CD4-positive, alpha-beta T cell (primary cell): Measurements from ENCODE around the gene ASB10. TPM values are rescaled to one million over a fixed set of nuclear protein-coding genes. Genes with fewer than 3 reads are reported as not detected.

Experiments
- ATAC-seq: fragments of 200-7000 bp; cut with Tn5 transposase; one replicate; pipeline ENCODE4 v1.10.0; 2022; ENCODE audit warnings: mild to moderate bottlenecking; ENCODE audit not compliant: poor library complexity
- CTCF ChIA-PET: fragments of 350-600 bp; sonication (Branson Sonifier 250); formaldehyde crosslinking; loops from one replicate; lab custom pipeline; 2021; ENCODE audit warnings: antibody characterized with exemption, inconsistent platforms; lab: Charles Lee
- POLR2A ChIA-PET: fragments of 350-600 bp; sonication (Branson Sonifier 250); formaldehyde crosslinking; loops from one replicate; lab custom pipeline; 2021; ENCODE audit warnings: antibody characterized with exemption, inconsistent platforms; lab: Charles Lee
- DNase-seq, 14 experiments: peaks; one replicate each; pipeline ENCODE4 v3.0.0-alpha.2; 2013 to 2020; ENCODE audit warnings: mixed read lengths in 2 of 14
- H3K27ac ChIP-seq, 2 donors: one replicate each; pipeline versions ENCODE4 v1.5.1 to v1.7.0; 2013; ENCODE audit warnings: low read length in 2 of 2, low read depth in 1 of 2, mild to moderate bottlenecking in 1 of 2
- H3K27me3 ChIP-seq, 2 experiments: 1 replicate in 1 of 2; 2 replicates in 1 of 2; pipeline versions ENCODE4 v1.6.1 to v1.7.0; 2013; ENCODE audit warnings: low read length in 2 of 2, control low read depth in 1 of 2, mild to moderate bottlenecking in 1 of 2, moderate library complexity in 1 of 2; ENCODE audit not compliant: insufficient read depth in 2 of 2, control insufficient read depth in 1 of 2
- H3K36me3 ChIP-seq: one replicate; pipeline ENCODE4 v1.6.1; 2013; ENCODE audit warnings: low read length, control low read depth; ENCODE audit not compliant: insufficient read depth
- H3K4me1 ChIP-seq: one replicate; pipeline ENCODE4 v1.6.1; 2013; ENCODE audit warnings: low read length, control low read depth; ENCODE audit not compliant: insufficient read depth
- H3K4me3 ChIP-seq: one replicate; pipeline ENCODE4 v1.5.1; 2013; ENCODE audit warnings: mild to moderate bottlenecking, low read length, moderate library complexity
- H3K9me3 ChIP-seq, 2 experiments: 1 replicate in 1 of 2; 2 replicates in 1 of 2; pipeline versions ENCODE4 v1.6.1 to v1.7.0; 2013; ENCODE audit warnings: low read length in 2 of 2, mild to moderate bottlenecking in 2 of 2, control low read depth in 1 of 2, moderate library complexity in 1 of 2; ENCODE audit not compliant: control insufficient read depth in 1 of 2, insufficient read depth in 1 of 2
- H3K27ac Mint-ChIP-seq: one replicate; pipeline ENCODE4 v1.8.0; 2020; ENCODE audit warnings: mixed read lengths
- H3K27me3 Mint-ChIP-seq: one replicate; pipeline ENCODE4 v1.8.0; 2021; ENCODE audit warnings: mixed read lengths
- H3K36me3 Mint-ChIP-seq: one replicate; pipeline ENCODE4 v1.8.0; 2021; ENCODE audit warnings: low read depth, mixed read lengths
- H3K4me1 Mint-ChIP-seq: one replicate; pipeline ENCODE4 v1.8.0; 2021; ENCODE audit warnings: low read depth, mixed read lengths
- H3K4me3 Mint-ChIP-seq: one replicate; pipeline ENCODE4 v1.8.0; 2020; ENCODE audit warnings: mild to moderate bottlenecking, mixed read lengths
- H3K9me3 Mint-ChIP-seq: one replicate; pipeline ENCODE4 v1.8.0; 2020; ENCODE audit warnings: mixed read lengths
- intact Hi-C, 2 experiments: fragments of 100-400 bp; cut with DNase I in 1 of 2; cut with micrococcal nuclease in 1 of 2; formaldehyde crosslinking; loops; one replicate each; pipeline versions ENCODE4 v1.15.1 to v1.9.0; 2023 to 2025; cut with DNase I, micrococcal nuclease
- total RNA-seq, 174 experiments: library from RNA in 2 of 174; stranded (reverse) in 2 of 174; gene quantifications; one replicate each; pipeline ENCODE4 v1.2.3 and lab custom pipeline; 2021 to 2026
- TF ChIP-seq, protein P1 (sequence below): fragments of 200-600 bp; IDR thresholded peaks from one replicate; pipeline ENCODE4 v1.8.0; 2022; ENCODE audit warnings: antibody characterized with exemption, mild to moderate bottlenecking

Gene ASB10
- total RNA-seq, 2 experiments from 2014 or later, result not detected

DNA sequence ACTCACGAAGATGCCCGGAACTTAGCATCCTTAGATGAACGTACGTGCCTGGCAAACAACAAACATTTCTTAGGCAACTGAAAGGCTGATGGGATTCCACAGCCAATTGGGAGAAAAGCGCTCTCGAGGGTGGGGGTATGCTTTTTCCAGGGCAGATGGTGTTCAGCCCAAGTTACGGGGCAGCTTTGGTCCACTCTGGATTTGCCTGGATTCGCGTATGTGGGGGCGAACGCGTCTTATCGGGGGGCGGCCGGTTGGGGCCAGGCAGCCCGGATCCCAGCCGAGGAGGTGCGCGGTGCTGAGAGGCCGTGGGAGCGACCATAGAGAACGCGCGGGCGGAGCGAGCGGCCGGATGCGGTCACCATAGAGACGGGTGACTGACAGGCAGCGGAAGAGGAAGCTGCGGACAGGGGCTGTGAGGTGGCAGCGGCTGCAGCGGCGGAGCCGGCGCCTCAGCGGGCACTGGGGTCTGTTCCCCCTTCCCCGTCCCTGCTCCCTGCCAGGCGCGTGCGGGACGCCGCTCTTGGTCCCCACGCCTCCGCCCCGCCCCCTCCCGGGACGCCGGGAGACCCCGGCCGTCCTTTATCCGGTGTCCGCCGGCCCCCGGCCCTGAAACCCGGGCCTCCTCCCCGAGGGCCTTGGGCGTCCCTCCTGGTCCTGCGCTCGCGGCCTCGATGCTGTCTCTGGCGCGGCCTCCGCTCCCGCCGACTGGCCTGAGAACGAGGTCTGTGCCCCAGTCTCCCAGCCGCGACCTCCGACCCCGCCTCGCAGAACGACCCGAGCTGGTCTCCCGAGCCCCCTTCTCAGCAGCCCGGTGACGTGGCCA is 45.3 kb upstream of the ASB10 start, which contains the start of gene CHPF2:
Gene CHPF2, plus strand, starts transcription at position 393 of the 826 bp plus-strand sequence. CDS start 1,529 bp downstream, outside the sequence.
- peak within 1 kb of the TSS; percentile 95 for H3K4me3 ChIP-seq
- ChIA-PET CTCF (interaction anchor here (0.9 to 2.0 kb wide), 3 partner anchors 12 to 216 kb away, joined by 3 to 10 read pairs (median 4); no protein-coding TSS in a partner anchor), POLR2A (interaction anchor here (1.0 to 3.6 kb wide), 6 partner anchors 8 to 201 kb away, joined by 3 to 18 read pairs (median 4); no protein-coding TSS in a partner anchor)
- DNase-seq, result peak; percentile 73 to 93 (median 87)
- intact Hi-C loops, result loop anchor here (2.0 kb wide), 2 partner anchors 174 to 1608 kb away; partner anchors contain the start of gene SLC4A2 (in 1 of the 2)
- H3K27ac ChIP-seq, result peak within 1 kb of the TSS; percentile 61 to 74
- no peaks in the 10 kb centered on the region for H3K9me3 Mint-ChIP-seq
- no peaks in the 10 kb centered on the region for H3K27me3 ChIP-seq
- peak within 1 kb of the TSS; percentile 99 for H3K4me3 Mint-ChIP-seq
- no peaks in the 10 kb centered on the region for H3K9me3 ChIP-seq
- TF ChIP-seq, protein P1, sequence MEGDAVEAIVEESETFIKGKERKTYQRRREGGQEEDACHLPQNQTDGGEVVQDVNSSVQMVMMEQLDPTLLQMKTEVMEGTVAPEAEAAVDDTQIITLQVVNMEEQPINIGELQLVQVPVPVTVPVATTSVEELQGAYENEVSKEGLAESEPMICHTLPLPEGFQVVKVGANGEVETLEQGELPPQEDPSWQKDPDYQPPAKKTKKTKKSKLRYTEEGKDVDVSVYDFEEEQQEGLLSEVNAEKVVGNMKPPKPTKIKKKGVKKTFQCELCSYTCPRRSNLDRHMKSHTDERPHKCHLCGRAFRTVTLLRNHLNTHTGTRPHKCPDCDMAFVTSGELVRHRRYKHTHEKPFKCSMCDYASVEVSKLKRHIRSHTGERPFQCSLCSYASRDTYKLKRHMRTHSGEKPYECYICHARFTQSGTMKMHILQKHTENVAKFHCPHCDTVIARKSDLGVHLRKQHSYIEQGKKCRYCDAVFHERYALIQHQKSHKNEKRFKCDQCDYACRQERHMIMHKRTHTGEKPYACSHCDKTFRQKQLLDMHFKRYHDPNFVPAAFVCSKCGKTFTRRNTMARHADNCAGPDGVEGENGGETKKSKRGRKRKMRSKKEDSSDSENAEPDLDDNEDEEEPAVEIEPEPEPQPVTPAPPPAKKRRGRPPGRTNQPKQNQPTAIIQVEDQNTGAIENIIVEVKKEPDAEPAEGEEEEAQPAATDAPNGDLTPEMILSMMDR, result no peak
- peaks cover 48% of the 10 kb centered on the region for H3K4me1 ChIP-seq
- H3K27me3 Mint-ChIP-seq, result no peaks in the 10 kb centered on the region
- H3K4me1 Mint-ChIP-seq, result peaks cover 45% of the 10 kb centered on the region
- peak within 1 kb of the TSS; percentile 90 for H3K27ac Mint-ChIP-seq
- peaks cover 45% of the 10 kb centered on the region for H3K36me3 Mint-ChIP-seq
- H3K36me3 ChIP-seq, result peaks cover 25% of the 10 kb centered on the region
- ATAC-seq, result peak; percentile 82

DNA sequence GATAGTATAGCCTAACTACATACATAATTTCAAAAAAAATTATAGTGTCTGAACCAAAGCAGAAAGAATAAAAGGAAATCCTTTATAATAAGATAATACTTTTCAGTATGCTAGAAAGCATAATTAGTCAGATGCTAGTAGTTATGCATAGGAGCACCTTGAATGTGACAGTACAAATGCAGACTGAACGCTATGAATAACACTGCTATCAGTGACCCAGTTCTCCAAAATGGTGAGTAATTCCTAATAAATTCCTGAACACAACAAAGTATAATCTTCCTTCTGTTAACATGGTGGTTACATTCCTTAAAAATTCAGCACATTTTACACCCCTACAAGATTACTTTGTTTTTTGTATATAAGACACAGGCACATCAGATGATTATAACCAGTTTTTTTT is 44.0 kb upstream of the ASB10 start:
- POLR2A ChIA-PET, result no interaction called here
- Mint-ChIP-seq H3K36me3 (peaks cover 46% of the 10 kb centered on the region), H3K9me3 (no peaks in the 10 kb centered on the region), H3K27ac (peak overlapping the region; percentile 90), H3K4me1 (peaks cover 54% of the 10 kb centered on the region), H3K27me3 (no peaks in the 10 kb centered on the region), H3K4me3 (peak overlapping the region; percentile 97)
- H3K27me3 ChIP-seq, result no peaks in the 10 kb centered on the region
- H3K4me3 ChIP-seq, result no peak overlapping the region
- H3K36me3 ChIP-seq, result peaks cover 15% of the 10 kb centered on the region
- DNase-seq, result no peak
- peaks cover 56% of the 10 kb centered on the region for H3K4me1 ChIP-seq
- intact Hi-C loops, result no loop called here
- TF ChIP-seq, protein P1, result no peak
- no peaks in the 10 kb centered on the region for H3K9me3 ChIP-seq
- CTCF ChIA-PET, result no interaction called here
- no peak for ATAC-seq
- no peak overlapping the region for H3K27ac ChIP-seq

DNA sequence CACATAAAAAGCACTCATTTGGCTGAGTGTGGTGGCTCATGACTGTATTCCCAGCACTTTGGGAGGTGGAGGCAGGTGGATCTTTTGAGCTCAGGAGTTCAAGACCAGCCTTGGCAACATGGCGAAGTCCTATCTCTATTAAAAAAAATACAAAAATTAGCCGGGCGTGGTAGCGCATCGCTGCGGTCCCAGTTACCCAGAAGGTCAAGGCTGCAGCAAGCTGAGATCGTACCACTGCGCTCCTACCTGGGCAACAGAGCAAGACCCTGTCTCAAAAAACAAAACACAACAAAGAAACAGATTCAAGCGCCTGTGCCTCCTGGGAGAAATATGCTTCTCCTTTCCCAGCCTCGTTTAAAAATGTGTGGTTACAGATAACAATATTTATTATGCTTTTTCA is 42.2 kb upstream of the ASB10 start:
- no peaks in the 10 kb centered on the region for H3K27me3 Mint-ChIP-seq
- intact Hi-C loops, result loop anchor here (5.0 kb wide), 3 partner anchors 123 to 1512 kb away; partner anchors contain the start of gene RHEB (in 1 of the 2)
- TF ChIP-seq, protein P1, result no peak
- ChIA-PET CTCF (no interaction called here), POLR2A (no interaction called here)
- no peak overlapping the region for H3K27ac Mint-ChIP-seq
- Histone ChIP-seq H3K36me3 (peaks cover 9% of the 10 kb centered on the region), H3K27me3 (no peaks in the 10 kb centered on the region), H3K4me1 (peaks cover 56% of the 10 kb centered on the region), H3K9me3 (no peaks in the 10 kb centered on the region), H3K27ac (no peak overlapping the region), H3K4me3 (no peak overlapping the region)
- DNase-seq (no peak), ATAC-seq (no peak)
- no peaks in the 10 kb centered on the region for H3K9me3 Mint-ChIP-seq
- no peak overlapping the region for H3K4me3 Mint-ChIP-seq
- peaks cover 57% of the 10 kb centered on the region for H3K4me1 Mint-ChIP-seq
- H3K36me3 Mint-ChIP-seq, result peaks cover 48% of the 10 kb centered on the region
